Neural cell (in vitro differentiated cells): Measurements from ENCODE around the gene MAML3.

Experiments used
- CTCF ChIP-seq: fragments of 450-650 bp; IDR thresholded peaks from 2 replicates; pipeline ENCODE4 v1.5.1; 2014; ENCODE audit warnings: antibody characterized with exemption, mild to moderate bottlenecking, moderate library complexity; ENCODE audit not compliant: poor library complexity, severe bottlenecking
- EZH2 ChIP-seq: fragments of 200-600, 300-800 bp; shearing (Covaris generic), sonication (generic); IDR thresholded peaks from 2 replicates; pipeline ENCODE4 v1.6.1; 2014; ENCODE audit warnings: antibody characterized with exemption, low read length, borderline replicate concordance, mild to moderate bottlenecking; ENCODE audit not compliant: insufficient read depth, poor library complexity, severe bottlenecking
- REST ChIP-seq: IDR thresholded peaks from 2 replicates; pipeline ENCODE4 v1.6.1; 2012; ENCODE audit warnings: borderline replicate concordance

GRCh38 chr4:140037353-140038030 lies 116.5 kb downstream of the MAML3 start:
- TF ChIP-seq CTCF: no peak
- TF ChIP-seq EZH2: no peak
- TF ChIP-seq REST: no peak
